GM21526 (cell line): Measurements from ENCODE around the gene SPAG17.

Experiments
- ATAC-seq: cut with Tn5 transposase; IDR thresholded peaks from one replicate; pipeline ENCODE4 v1.9.1; 2021; ENCODE audit warnings: moderate library complexity; ENCODE audit not compliant: unreplicated experiment, low FRiP score

Gene SPAG17

GRCh38 chr1:118122234-118123004, 62.6 kb downstream of the SPAG17 start:
- no peak for ATAC-seq

GRCh38 chr1:118118873-118119463, 66.1 kb downstream of the SPAG17 start:
- no peak for ATAC-seq

- no peak for ATAC-seq
Measured at GRCh38 chr1:118118469-118118868, 66.6 kb downstream of the SPAG17 start.

- ATAC-seq = no peak
Measured at GRCh38 chr1:118117521-118117920, 67.5 kb downstream of the SPAG17 start.

- ATAC-seq = no peak
Measured at GRCh38 chr1:118116909-118117308, 68.1 kb downstream of the SPAG17 start.

GRCh38 chr1:118116401-118116800, 68.6 kb downstream of the SPAG17 start:
- no peak for ATAC-seq

GRCh38 chr1:118115567-118116295, 69.3 kb downstream of the SPAG17 start:
- ATAC-seq = no peak

- no peak for ATAC-seq
Measured at GRCh38 chr1:118113261-118113660, 71.8 kb downstream of the SPAG17 start.

- ATAC-seq = no peak
Measured at GRCh38 chr1:118110580-118110979, 74.4 kb downstream of the SPAG17 start.

GRCh38 chr1:118104951-118105350, 80.1 kb downstream of the SPAG17 start:
- ATAC-seq = no peak

GRCh38 chr1:118102445-118102844, 82.6 kb downstream of the SPAG17 start:
- ATAC-seq = no peak

GRCh38 chr1:118101999-118102398, 83.0 kb downstream of the SPAG17 start:
- no peak for ATAC-seq

GRCh38 chr1:118101515-118101844, 83.5 kb downstream of the SPAG17 start:
- ATAC-seq = no peak

GRCh38 chr1:118100686-118101514, 84.1 kb downstream of the SPAG17 start:
- ATAC-seq = no peak

- ATAC-seq = no peak
Measured at GRCh38 chr1:118099686-118100085, 85.3 kb downstream of the SPAG17 start.

- ATAC-seq = no peak
Measured at GRCh38 chr1:118097622-118098348, 87.2 kb downstream of the SPAG17 start.

- ATAC-seq = no peak
Measured at GRCh38 chr1:118093017-118093416, 92.0 kb downstream of the SPAG17 start.

- ATAC-seq = no peak
Measured at GRCh38 chr1:118090130-118090529, 94.9 kb downstream of the SPAG17 start.

GRCh38 chr1:118085365-118085764, 99.7 kb downstream of the SPAG17 start:
- no peak for ATAC-seq

- no peak for ATAC-seq
Measured at GRCh38 chr1:118084400-118084799, 100.6 kb downstream of the SPAG17 start.
